Peyer's patch (tissue), 4 donors: ENCODE data around the gene C4BPA.

ENCODE experiments used
- POLR2A ChIP-seq, 2 donors: fragments of 450-650 bp; IDR thresholded peaks; one replicate each; pipeline ENCODE4 v1.5.1; 2017; ENCODE audit warnings: antibody characterized with exemption in 2 of 2, mild to moderate bottlenecking in 2 of 2, moderate library complexity in 2 of 2
- TF ChIP-seq, protein P1 (sequence below), 6 experiments: fragments of 450-650 bp in 4 of 6; fragments of 200-600 bp in 2 of 6; sonication (generic) in 1 of 6; IDR thresholded peaks; one replicate each; pipeline ENCODE4 v1.5.1; 2017 to 2019; ENCODE audit warnings: antibody characterized with exemption in 6 of 6, mild to moderate bottlenecking in 3 of 6, moderate library complexity in 1 of 6

GRCh38 chr1:207085887-207086286 lies 18.1 kb upstream of the C4BPA start:
- TF ChIP-seq, protein P1, sequence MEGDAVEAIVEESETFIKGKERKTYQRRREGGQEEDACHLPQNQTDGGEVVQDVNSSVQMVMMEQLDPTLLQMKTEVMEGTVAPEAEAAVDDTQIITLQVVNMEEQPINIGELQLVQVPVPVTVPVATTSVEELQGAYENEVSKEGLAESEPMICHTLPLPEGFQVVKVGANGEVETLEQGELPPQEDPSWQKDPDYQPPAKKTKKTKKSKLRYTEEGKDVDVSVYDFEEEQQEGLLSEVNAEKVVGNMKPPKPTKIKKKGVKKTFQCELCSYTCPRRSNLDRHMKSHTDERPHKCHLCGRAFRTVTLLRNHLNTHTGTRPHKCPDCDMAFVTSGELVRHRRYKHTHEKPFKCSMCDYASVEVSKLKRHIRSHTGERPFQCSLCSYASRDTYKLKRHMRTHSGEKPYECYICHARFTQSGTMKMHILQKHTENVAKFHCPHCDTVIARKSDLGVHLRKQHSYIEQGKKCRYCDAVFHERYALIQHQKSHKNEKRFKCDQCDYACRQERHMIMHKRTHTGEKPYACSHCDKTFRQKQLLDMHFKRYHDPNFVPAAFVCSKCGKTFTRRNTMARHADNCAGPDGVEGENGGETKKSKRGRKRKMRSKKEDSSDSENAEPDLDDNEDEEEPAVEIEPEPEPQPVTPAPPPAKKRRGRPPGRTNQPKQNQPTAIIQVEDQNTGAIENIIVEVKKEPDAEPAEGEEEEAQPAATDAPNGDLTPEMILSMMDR (IDR thresholded peaks at IDR 0.05), result no peak
- TF ChIP-seq POLR2A (IDR thresholded peaks at IDR 0.05), result no peak
